Activated CD4-positive, alpha-beta T cell treated with anti-CD3 and anti-CD28 coated beads, Interleukin-2, Interleukin-6, amounts not matched to agents 100 ng/mL and 50 ng/mL, durations not matched to agents 16 hours and 8 hours (primary cell): ENCODE measurements around the gene CCDC124.
"Not testable (repeated sequence)": the region's sequence is repeated elsewhere in the genome, so short reads cannot be mapped to it uniquely, and the experiment has no call there.

Source experiments
- DNase-seq: peaks from one replicate; pipeline ENCODE4 v3.0.0-alpha.2; 2020

CCDC124 gene

GRCh38 chr19:17932485-17933338 is at the start of gene CCDC124:
TSS of gene CCDC124 (plus strand) at chr19:17933015. CDS start at chr19:17936421, 3,406 bp downstream.
- DNase-seq = peak; percentile 96

GRCh38 chr19:17883627-17884410 is 49.0 kb upstream of the CCDC124 start:
- DNase-seq = no peak

- DNase-seq = no peak
Observed at GRCh38 chr19:17886515-17886914, 46.3 kb upstream of the CCDC124 start.

GRCh38 chr19:17887221-17887620 is 45.6 kb upstream of the CCDC124 start:
- not testable (repeated sequence) for DNase-seq

- DNase-seq = no peak
Observed at GRCh38 chr19:17888260-17888659, 44.6 kb upstream of the CCDC124 start.

- no peak for DNase-seq
Observed at GRCh38 chr19:17889609-17890214, 43.1 kb upstream of the CCDC124 start.

- DNase-seq = no peak
Observed at GRCh38 chr19:17893766-17894165, 39.0 kb upstream of the CCDC124 start.

- no peak for DNase-seq
Observed at GRCh38 chr19:17902701-17903100, 30.1 kb upstream of the CCDC124 start.

GRCh38 chr19:17908244-17908643 is 24.6 kb upstream of the CCDC124 start:
- no peak for DNase-seq

GRCh38 chr19:17909003-17909732 is 23.6 kb upstream of the CCDC124 start:
- DNase-seq = no peak

- DNase-seq = no peak
Observed at GRCh38 chr19:17910791-17911360, 21.9 kb upstream of the CCDC124 start.

- no peak for DNase-seq
Observed at GRCh38 chr19:17915940-17916593, 16.7 kb upstream of the CCDC124 start.

- not testable (repeated sequence) for DNase-seq
Observed at GRCh38 chr19:17918151-17918550, 14.7 kb upstream of the CCDC124 start.

GRCh38 chr19:17919122-17919521 is 13.7 kb upstream of the CCDC124 start:
- not testable (repeated sequence) for DNase-seq

GRCh38 chr19:17920527-17920926 is 12.3 kb upstream of the CCDC124 start:
- DNase-seq = no peak

GRCh38 chr19:17922138-17922537 is 10.7 kb upstream of the CCDC124 start:
- no peak for DNase-seq

GRCh38 chr19:17926044-17926443 is 6.8 kb upstream of the CCDC124 start:
- no peak for DNase-seq

GRCh38 chr19:17929056-17929455 is 3.8 kb upstream of the CCDC124 start:
- peak; percentile 45 for DNase-seq

GRCh38 chr19:17931532-17932191 is 1.2 kb upstream of the CCDC124 start:
- no peak for DNase-seq

- no peak for DNase-seq
Observed at GRCh38 chr19:17933414-17934129, 757 bp downstream of the CCDC124 start.

- DNase-seq = no peak
Observed at GRCh38 chr19:17936379-17936778, 3.6 kb downstream of the CCDC124 start.
